ENCODE data around the gene CWH43.
"Not testable (repeated sequence)": the region's sequence is repeated elsewhere in the genome, so short reads cannot be mapped to it uniquely, and the experiment has no call there.

CWH43 gene

GRCh38 chr4:48985976-48986653 lies at the start of gene CWH43:
Gene CWH43, plus strand, starts transcription at chr4:48986275. Its CDS starts 155 bp downstream, at chr4:48986430.
- DNase-seq, result no peak

GRCh38 chr4:48937033-48937432 lies 49.0 kb upstream of the CWH43 start:
- no peak for DNase-seq

- no peak for DNase-seq
Measured at GRCh38 chr4:48938831-48939230, 47.2 kb upstream of the CWH43 start.

- DNase-seq, result no peak
Measured at GRCh38 chr4:48939785-48940184, 46.3 kb upstream of the CWH43 start.

GRCh38 chr4:48943387-48943786 lies 42.7 kb upstream of the CWH43 start:
- no peak for DNase-seq

- DNase-seq, result no peak
Measured at GRCh38 chr4:48944252-48944651, 41.8 kb upstream of the CWH43 start.

GRCh38 chr4:48944756-48945241 lies 41.3 kb upstream of the CWH43 start:
- no peak for DNase-seq

- DNase-seq, result no peak
Measured at GRCh38 chr4:48945981-48946380, 40.1 kb upstream of the CWH43 start.

GRCh38 chr4:48947731-48948130 lies 38.3 kb upstream of the CWH43 start:
- no peak for DNase-seq

GRCh38 chr4:48949086-48949485 lies 37.0 kb upstream of the CWH43 start:
- no peak for DNase-seq

- no peak for DNase-seq
Measured at GRCh38 chr4:48949518-48950219, 36.4 kb upstream of the CWH43 start.

- DNase-seq, result no peak
Measured at GRCh38 chr4:48954314-48954713, 31.8 kb upstream of the CWH43 start.

- not testable (repeated sequence) for DNase-seq
Measured at GRCh38 chr4:48957366-48957765, 28.7 kb upstream of the CWH43 start.

- DNase-seq, result no peak
Measured at GRCh38 chr4:48958582-48958981, 27.5 kb upstream of the CWH43 start.

GRCh38 chr4:48960988-48961635 lies 25.0 kb upstream of the CWH43 start:
- DNase-seq, result no peak

GRCh38 chr4:48962636-48963035 lies 23.4 kb upstream of the CWH43 start:
- no peak for DNase-seq

- DNase-seq, result peak; percentile 63
Measured at GRCh38 chr4:48963042-48963679, 22.9 kb upstream of the CWH43 start.

- no peak for DNase-seq
Measured at GRCh38 chr4:48967101-48967500, 19.0 kb upstream of the CWH43 start.

GRCh38 chr4:48967631-48968030 lies 18.4 kb upstream of the CWH43 start:
- DNase-seq, result no peak

- DNase-seq, result no peak
Measured at GRCh38 chr4:48968814-48969213, 17.3 kb upstream of the CWH43 start.

- DNase-seq, result no peak
Measured at GRCh38 chr4:48970471-48970921, 15.6 kb upstream of the CWH43 start.

GRCh38 chr4:48974979-48975640 lies 11.0 kb upstream of the CWH43 start:
- DNase-seq, result no peak

GRCh38 chr4:48976041-48976440 lies 10.0 kb upstream of the CWH43 start:
- DNase-seq, result peak; percentile 3
